GM12891 (cell line): ENCODE measurements around the gene CBLN3.

ENCODE experiments used
- POLR2A ChIP-seq: IDR thresholded peaks from 2 replicates; pipeline ENCODE4 v1.6.1; 2011; ENCODE audit warnings: low read depth, low read length, control low read depth
- POLR2AphosphoS5 ChIP-seq: IDR thresholded peaks from 2 replicates; pipeline ENCODE4 v1.6.1; 2011; ENCODE audit warnings: low read depth, low read length, control low read depth
- SPI1 ChIP-seq: IDR thresholded peaks from 2 replicates; pipeline ENCODE4 v1.6.1; 2011; ENCODE audit warnings: low read depth, low read length, control low read depth
- TAF1 ChIP-seq: IDR thresholded peaks from 2 replicates; pipeline ENCODE4 v1.6.1; 2011; ENCODE audit warnings: low read depth, low read length, control low read depth

GRCh38 chr14:24416932-24417619, 12.4 kb downstream of the CBLN3 start:
- TF ChIP-seq POLR2A (no peak), POLR2AphosphoS5 (no peak), SPI1 (no peak), TAF1 (no peak)
